Cardiac septum (tissue), 1 donor: ENCODE measurements around the gene ANXA11. TPM values are rescaled to one million over a fixed set of nuclear protein-coding genes. Genes with fewer than 3 reads are reported as not detected.
"Not testable (repeated sequence)": the region's sequence is repeated elsewhere in the genome, so short reads cannot be mapped to it uniquely, and the experiment has no call there.

Source experiments
- DNase-seq: peaks from one replicate; pipeline ENCODE4 v3.0.0-alpha.2; 2020; ENCODE audit warnings: low spot score
- intact Hi-C: fragments of 100-400 bp; cut with DNase I; formaldehyde crosslinking; loops from one replicate; pipeline ENCODE4 v1.14.0; 2022
- total RNA-seq: library from RNA; stranded (reverse); fragmentation: NEBNext Ultra II Directional; extraction: Animal tissue kit (Norgen Biotek cat#: 25700); gene quantifications from one replicate; pipeline ENCODE4 v1.2.1, GENCODE V29; 2021
- donor health status: DM: no; HTN: no; CAD: no.

Gene ANXA11
- total RNA-seq, 1 donor from 2014 or later: 406 TPM

DNA sequence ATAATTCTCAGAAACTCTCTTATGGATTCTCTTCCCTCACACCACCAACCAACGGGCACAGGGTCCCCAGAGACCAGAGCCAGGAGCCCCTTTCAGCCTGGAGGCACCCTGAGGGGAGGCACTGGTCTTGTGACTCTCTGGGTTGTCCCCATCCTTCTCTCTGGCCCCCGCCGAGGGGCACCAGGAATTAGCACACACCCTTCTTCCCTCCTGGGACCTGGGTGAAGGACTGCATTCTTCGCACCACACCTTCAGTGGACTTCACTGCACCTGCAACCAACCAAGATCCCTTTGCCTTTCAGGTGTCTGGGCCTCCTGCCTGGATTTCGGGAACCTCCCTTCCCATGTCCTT lies 50.7 kb downstream of the ANXA11 start:
- intact Hi-C loops: no loop called here
- DNase-seq: no peak

DNA sequence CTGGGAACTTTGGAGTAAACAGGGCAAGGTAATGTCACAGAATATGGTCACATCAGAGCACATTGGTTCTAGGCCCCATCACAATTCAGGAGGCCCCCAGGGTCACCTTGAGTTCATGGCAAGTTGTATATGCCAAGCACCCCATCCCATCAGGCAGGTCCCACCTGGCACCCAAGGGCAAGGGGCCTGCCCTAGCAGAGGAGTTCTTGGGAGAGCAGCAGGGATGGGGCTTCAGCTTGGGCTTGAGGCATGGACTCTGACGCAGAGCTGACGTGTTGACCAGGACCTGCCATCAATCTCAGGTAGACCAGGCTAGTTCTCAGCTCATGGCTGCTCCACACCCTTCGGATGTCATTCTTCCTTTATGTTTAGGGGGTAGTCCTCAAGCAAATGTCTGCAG lies 51.9 kb downstream of the ANXA11 start:
- intact Hi-C loops: no loop called here
- no peak for DNase-seq

DNA sequence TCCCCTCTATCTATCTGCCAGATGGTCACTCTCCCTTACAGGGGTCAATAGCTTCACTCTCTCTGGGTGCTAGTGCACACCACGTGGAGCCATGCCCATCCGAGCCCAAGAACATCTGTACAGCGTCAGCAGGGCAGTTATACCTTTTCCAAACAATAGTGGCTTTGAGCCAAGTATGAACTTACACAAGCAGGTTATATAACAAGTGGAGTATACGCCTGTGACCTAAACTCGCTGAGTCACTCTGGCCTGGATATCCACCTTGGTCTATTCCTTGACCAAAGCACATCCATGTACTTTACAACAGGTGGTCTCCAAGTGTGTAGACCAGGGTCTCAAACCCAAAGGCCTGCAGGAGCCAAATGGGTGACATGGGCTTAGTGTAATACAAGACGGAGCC lies 52.5 kb downstream of the ANXA11 start:
- DNase-seq: no peak
- intact Hi-C loops: no loop called here

DNA sequence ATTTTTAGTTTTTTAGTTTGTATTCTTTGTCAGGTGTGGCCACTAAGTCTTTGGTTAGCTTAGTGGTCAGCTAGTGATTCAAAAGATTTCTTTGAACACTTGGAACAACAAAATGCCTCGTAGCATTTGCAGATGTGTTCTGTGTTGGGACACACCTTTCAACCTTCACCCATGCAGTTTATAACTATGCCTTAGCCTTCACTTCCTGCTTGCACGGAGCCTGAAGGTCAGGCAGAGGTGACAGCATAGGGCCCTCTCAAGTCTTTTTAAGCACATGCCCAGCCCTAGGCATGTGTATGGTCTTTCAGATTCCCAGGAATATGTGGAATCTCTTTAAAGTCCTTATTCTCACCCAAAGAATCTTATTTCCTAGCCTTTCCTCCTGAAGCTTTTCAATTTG lies 55.2 kb downstream of the ANXA11 start:
- DNase-seq: no peak
- intact Hi-C loops: no loop called here

DNA sequence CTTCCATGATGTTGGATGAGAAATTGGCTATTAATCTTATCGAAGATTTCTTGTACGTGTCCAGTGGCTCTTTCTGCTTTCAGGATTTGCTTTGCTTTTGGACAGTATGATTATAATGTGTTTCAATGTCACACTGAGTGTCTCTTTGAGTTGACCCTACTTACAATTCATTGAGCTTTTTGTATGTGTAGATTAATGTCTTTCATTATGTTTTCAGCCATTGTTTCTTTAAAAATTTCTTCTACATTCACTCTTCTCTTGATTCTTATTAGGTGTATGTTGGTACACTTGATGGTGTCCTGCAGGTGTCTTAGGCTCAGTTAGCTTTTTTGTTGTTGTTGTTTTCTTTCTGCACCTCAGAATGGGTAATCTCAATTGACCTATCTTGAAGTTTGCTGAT lies 56.2 kb downstream of the ANXA11 start:
- intact Hi-C loops: no loop called here
- DNase-seq: no peak

DNA sequence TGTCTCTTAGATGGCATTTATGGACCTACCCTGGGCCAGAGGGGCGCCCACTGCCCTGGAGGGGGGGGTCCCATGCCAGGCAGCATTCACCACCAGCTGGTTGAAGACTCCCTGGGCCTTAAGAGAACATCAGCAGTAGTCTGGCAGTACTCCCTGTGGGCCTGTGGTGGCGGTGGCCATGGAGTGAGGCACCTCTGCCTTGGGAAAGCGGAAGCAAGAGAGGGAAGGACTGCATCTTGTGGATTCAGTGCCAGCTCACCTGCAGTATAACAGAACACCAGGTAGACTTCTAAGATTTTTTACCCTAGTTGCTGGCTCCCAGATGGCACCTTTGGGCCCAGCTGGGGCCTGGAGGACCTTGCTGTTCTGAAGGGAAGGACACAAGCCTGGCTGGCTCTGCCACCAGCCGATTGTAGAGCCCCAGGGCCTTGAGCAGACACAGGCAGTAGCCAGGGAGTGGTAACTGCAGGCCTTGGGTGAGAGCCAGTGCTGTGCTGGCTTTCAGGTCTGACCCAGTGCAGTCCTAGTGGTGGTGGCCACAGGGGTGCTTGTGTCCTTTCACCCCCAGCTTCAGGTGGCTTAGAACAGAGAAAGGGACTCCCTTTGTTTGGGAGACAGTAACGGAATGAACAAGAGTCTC lies 57.1 kb downstream of the ANXA11 start:
- DNase-seq: peak; percentile 68
- intact Hi-C loops: no loop called here

DNA sequence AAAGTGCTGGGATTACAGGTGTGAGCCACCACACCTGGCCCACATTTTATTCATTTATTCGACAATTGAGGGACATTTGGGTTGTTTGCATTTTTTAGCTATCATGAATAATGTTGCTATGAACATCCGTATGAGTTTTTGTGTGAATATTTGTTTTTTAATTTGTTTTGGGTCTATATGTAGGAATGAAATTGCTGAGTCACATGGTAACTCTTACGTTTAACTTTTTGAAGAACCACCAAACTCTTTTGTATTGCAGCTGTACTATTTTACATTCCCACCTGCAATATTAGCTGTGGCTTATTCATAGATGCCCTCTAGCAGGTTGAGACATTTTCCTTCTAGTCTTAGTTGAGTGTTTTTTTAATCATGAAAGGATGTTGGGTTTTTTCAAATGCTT lies 58.4 kb downstream of the ANXA11 start:
- no peak for DNase-seq
- intact Hi-C loops: no loop called here

DNA sequence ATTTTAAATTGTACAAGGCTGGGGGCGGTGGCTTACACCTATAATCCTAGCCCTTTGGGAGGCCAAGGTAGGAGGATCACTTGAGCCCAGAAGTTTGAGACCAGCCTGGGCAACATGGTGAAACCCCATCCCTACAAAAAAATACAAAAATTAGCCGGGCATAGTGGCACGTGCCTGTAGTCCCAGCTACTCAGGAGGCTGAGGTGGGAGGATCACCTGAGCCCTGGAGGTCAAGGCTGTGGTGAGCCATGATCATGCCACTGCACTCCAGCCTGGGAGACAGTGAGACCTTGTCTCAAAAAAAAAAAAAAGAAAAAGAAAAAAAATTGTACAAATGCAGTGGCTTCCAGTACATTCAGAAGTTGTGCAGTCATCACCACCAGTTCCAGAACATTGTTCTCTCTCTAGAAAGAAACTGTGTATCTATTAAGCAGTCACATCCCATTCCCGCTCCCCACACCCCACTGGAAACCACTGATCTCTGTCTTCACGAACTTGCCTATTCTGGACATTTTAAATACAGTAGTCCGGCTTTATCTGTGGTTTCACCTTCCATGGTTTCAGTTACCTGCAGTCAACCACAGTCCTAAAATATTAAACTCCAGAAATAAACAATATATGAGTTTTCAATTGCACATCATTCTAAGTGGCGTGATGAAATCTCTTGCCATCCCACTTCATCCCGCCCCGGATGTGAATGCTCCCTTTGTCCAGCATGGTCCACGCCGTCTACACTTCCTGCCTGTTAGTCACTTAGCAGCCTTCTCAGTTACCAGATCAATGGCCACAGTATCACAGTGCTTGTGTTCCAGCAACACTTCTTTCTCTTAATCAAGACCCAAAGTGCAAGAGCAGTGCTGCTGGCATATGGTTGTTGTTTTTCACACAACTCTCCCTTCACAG lies 59.7 kb downstream of the ANXA11 start:
- DNase-seq: peak; percentile 59
- intact Hi-C loops: not testable (repeated sequence)

DNA sequence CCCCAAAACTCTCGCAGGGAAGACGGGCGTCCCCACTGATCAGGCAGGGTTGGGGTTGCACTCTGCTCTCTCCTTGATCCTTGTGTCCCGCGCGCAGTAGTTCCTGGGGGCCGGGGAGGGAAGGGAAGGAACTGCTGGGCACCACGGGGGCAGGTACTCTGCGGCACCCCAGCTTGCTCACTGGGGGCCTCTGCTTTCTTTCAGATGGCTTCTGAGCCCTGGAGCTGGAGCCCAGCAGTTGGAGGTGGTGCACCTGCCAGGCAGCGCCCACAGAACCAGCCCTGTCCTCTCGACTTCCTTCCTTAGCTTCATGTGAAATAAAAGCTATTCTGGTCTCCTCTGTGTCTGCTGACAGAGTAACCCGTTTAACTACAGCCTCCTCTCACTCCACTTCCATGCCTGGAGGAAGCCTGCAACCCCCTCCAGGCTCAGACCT lies 60.6 kb downstream of the ANXA11 start:
- DNase-seq: no peak
- intact Hi-C loops: loop anchor here (5.0 kb wide), 1 partner anchor 87 kb away; no protein-coding TSS in a partner anchor

DNA sequence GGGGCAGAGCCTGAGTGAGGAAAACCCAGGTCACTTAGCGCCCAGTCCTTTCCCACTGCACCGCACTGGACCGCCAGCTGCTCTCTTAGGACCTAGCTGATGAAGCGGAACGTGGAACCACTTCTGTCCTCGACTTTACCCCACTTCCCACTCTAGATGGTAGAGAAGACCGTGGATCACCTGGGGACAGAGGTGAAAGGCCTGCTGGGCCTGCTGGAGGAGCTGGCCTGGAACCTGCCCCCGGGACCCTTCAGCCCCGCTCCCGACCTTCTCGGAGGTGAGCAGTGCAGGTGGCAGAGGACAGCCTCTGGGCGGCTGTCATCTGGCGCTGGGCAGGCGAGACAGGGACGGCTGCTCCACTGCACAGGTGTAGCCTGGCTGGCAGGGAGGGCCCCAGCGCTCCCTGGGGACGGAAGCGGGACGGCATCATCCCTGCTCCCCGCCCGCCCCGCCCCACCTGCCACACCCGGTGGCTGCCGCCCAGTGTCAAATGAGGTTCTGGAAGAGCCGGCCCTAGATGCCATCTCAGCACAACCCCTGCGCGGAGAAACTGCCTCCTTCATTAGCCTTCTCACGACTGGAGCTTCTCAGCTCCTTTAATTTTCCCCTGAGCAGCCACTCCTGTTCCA lies 61.2 kb downstream of the ANXA11 start:
- intact Hi-C loops: loop anchor here (5.0 kb wide), 1 partner anchor 87 kb away; no protein-coding TSS in a partner anchor
- DNase-seq: peak; percentile 75

DNA sequence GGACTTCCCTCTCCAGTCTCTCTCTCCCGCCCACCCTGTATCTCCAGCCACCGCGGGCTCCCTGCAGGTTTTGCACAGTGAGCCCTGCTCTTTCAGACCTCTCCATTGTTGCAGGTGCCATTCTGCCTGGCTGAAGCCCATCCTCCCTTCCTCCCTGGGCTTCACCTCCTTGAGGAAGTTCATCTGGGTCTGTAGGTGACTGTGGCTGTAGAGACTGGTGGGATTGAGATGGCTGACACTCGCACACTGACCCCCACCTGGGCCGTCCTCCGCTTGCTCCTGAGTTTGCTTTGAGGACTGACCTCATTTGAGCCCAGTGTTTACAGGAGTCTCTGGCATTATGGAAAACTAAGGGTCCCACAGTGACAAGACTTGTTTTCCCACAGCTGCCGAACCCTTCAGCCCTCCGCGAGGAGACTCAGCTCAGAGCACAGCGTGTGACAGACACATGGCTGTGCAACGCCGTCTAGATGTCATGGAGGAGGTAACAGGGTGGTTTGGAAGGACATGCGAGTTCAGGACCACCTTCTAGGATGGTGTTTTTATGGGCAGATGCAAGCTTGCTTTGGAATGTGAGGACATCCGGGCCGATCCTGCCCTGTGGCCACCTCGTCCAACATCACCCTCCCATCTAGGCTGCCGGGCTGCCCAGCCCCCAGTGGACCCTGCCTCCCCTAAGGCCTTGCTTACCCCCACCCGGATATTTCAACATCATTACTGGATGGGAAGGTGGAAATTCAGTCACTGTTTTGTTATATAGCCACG lies 63.5 kb downstream of the ANXA11 start:
- intact Hi-C loops: loop anchor here (5.0 kb wide), 1 partner anchor 85 kb away; no protein-coding TSS in a partner anchor
- peak; percentile 26 for DNase-seq

DNA sequence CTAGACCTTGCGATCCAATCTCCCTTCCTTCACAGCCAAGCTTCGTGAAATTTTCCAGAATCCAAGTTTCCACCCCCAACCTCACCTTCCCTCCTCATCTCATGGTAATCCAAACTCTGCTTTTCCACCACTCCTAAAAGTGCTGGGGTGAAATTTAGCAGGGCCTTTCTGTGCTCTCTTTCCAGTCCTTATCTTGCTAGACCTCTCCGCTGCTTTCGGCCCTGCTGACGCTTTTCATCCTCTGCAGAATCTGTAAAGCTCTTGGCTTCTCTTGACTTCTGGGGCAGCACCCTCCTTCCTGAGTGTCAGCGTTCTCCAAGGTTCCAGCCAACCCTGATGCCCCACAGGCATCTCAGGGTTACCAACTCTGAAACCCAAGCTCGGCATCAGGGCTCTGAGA lies 65.1 kb downstream of the ANXA11 start:
- intact Hi-C loops: loop anchor here (5.0 kb wide), 1 partner anchor 83 kb away; no protein-coding TSS in a partner anchor
- peak; percentile 26 for DNase-seq

DNA sequence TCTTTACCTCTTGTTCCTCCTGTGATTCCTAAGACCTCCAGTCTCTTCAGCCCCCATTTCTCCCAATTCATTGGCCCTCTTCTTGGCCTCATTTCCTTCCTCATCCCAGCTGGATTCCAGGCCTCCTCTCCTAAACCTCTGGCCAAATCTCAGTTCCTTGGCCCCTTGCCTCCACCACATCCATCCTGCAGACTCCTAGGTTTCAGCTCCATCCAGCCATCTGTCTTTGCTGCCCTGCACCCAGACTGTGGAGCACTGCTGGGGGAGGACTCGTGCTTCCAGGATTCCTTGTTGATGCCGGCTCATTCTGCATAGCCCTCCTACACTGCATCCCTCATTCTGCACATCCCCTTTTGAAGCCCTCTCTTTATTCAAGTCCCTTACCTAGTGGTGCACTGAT lies 66.1 kb downstream of the ANXA11 start:
- intact Hi-C loops: no loop called here
- peak; percentile 66 for DNase-seq

DNA sequence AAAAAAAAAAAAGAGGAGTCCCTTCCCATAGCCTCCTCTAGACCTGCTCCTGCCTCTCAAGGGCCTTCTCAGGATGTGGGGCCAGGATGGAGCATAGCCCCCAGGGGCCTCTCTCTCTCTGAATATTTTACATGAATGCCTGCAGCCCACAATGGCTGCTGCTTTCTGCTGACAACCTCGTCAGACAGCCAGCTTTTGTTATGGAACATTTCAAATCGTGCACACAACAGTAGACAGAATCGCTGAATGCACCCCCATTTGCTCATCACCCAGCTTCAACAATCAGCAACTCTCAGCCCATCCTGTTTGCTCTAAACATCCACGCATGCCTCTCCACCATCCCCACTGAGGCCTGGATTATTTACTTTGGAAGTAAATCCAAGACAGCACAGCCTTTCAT lies 67.4 kb downstream of the ANXA11 start:
- intact Hi-C loops: no loop called here
- DNase-seq: peak; percentile 24

DNA sequence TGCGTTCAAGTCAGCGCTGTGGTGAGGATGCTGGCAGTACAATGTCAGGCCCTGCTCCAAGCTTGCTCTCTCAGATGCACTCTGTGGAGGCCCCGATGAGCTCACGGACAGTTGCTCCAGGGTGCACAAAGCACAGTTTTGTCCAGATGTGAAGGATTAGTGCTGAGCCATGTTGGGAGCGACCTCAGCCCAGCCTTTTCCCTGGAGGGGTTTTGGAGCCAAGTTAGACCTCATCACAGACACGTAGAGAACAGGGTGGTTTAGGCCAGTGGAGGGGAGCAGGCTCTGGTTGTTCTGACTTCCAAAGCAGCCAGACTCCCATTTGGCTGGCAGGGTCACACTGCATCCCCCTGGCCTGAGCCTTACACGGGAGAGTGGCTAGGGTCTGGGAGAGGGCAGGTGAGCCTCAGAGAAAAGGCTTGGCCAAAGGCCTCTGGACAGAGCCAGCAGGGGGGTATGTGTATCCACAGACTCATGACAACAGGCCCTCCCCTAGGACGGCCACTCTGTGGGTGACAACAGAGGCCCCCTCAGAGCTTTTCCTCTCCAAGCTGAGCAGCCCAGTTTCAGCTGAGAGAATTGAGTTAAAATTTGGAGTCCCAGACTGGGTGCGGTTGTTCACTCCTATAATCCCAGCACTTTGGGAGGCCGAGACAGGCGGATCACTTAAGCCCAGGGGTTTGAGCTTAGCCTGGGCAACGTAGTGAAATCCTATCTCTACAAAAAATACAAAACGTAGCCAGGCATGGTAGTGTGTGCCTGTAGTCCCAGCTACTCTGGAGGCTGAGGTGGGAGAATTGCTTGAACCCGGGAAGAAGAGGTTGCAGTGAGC lies 68.1 kb downstream of the ANXA11 start:
- DNase-seq: peak; percentile 70
- intact Hi-C loops: no loop called here

DNA sequence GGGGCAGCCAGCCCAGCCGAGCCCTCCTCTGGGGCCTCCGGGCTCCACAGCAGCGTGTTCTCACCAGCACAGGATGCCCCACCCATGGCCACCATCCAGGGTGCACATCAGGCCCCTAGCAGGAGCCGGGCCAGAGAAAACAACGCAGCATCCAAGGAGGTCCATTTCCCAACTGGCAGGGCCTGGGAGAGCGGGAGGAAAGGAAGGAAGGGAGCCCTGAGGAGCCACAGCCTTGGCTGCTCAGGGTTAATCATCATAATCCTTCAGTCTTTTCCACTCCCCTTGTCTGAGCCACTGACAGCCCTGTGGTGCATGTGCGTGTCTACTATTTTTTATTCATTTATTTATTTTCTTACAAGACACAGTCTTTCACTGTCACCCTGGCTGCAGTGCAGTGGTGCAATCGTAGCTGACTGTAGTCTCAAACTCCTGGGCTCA lies 69.2 kb downstream of the ANXA11 start:
- intact Hi-C loops: no loop called here
- peak; percentile 92 for DNase-seq

DNA sequence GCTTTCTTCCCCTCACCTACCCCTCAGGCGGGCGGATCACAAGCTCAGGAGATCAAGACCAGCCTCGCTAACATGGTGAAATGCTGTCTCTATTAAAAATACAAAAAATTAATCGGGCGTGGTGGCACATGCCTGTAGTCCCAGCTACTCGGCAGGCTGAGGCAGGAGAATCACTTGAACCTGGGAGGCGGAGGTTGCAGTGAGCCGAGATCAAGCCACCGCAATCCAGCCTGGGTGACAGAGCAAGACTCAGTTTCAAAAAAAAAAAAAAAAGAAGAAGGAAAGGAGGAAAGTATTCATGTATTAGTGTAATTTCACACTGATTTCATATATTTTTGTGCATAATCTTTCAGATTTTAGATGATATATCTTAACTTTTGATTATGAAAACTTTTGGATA lies 71.7 kb downstream of the ANXA11 start:
- peak; percentile 61 for DNase-seq
- intact Hi-C loops: loop anchor here (5.0 kb wide), 1 partner anchor 56 kb away; the partner anchor contains the start of gene TMEM254

DNA sequence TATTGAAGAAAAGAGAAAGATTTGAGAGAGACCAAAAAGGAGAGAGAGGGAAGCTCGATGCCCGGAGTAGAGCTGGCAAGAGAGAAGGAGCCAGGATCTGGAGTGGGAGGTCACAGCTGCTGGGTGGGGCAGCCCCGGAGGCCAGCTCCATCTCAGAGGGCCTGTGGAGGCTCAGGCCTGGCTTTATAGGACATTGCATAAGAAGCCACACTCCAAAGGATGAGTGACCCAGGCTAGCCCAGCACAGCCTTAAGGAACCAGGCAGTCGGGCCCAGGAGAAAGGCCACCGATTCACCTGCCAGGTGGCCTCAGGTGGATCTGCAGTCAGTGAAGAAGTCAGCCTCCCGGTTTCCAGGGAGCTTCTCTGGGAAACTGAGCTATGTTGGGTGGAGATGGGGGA lies 72.1 kb downstream of the ANXA11 start:
- peak; percentile 64 for DNase-seq
- intact Hi-C loops: loop anchor here (5.0 kb wide), 1 partner anchor 56 kb away; the partner anchor contains the start of gene TMEM254
